OCI-LY3 (cell line): Measurements from ENCODE around the gene YAF2.

ENCODE experiments used
- H2AFZ ChIP-seq: fragments of 200-600, 300-600 bp; shearing (Covaris generic); 2 replicates; pipeline ENCODE4 v1.6.0; 2014; ENCODE audit warnings: antibody characterized with exemption, low read depth, low read length
- H3K27ac ChIP-seq: fragments of 200-600, 300-600 bp; sonication (generic); 2 replicates; pipeline ENCODE4 v1.5.1; 2014; ENCODE audit warnings: mild to moderate bottlenecking, low read length, moderate library complexity, mixed read lengths
- H3K27me3 ChIP-seq: fragments of 200-600, 300-600 bp; sonication (generic); 2 replicates; pipeline ENCODE4 v1.6.1; 2014; ENCODE audit warnings: low read depth, low read length, mixed read lengths
- H3K36me3 ChIP-seq: fragments of 200-600, 300-600 bp; sonication (generic); replicated peaks from 2 replicates; pipeline ENCODE3; 2014; ENCODE audit warnings: low read depth, low read length, mixed read lengths
- H3K4me1 ChIP-seq: fragments of 300-600, 200-600 bp; sonication (generic); 2 replicates; pipeline ENCODE4 v1.6.1; 2014; ENCODE audit warnings: low read length, mixed read lengths
- H3K4me2 ChIP-seq: fragments of 200-600, 300-600 bp; sonication (generic); 2 replicates; pipeline ENCODE4 v1.6.1; 2014; ENCODE audit warnings: low read length, mixed read lengths
- H3K4me3 ChIP-seq: fragments of 300-600, 200-600 bp; sonication (generic); 2 replicates; pipeline ENCODE4 v1.5.1; 2014; ENCODE audit warnings: antibody characterized with exemption, mild to moderate bottlenecking, low read length, moderate library complexity
- H3K79me2 ChIP-seq: fragments of 300-600, 200-600 bp; shearing (Covaris generic); 2 replicates; pipeline ENCODE4 v1.6.1; 2014; ENCODE audit warnings: mild to moderate bottlenecking, low read length, mixed read lengths
- H3K9ac ChIP-seq: fragments of 300-600, 200-600 bp; shearing (Covaris generic); 2 replicates; pipeline ENCODE4 v1.6.0; 2014; ENCODE audit warnings: mild to moderate bottlenecking, low read length, moderate library complexity
- H3K9me3 ChIP-seq: fragments of 200-600, 300-600 bp; shearing (Covaris generic); 2 replicates; pipeline ENCODE4 v1.6.1; 2014; ENCODE audit warnings: low read length, mixed read lengths; ENCODE audit not compliant: insufficient read depth
- H4K20me1 ChIP-seq: fragments of 200-600, 300-600 bp; sonication (generic); 2 replicates; pipeline ENCODE4 v1.6.1; 2016; ENCODE audit warnings: low read length, mixed read lengths; ENCODE audit not compliant: insufficient read depth
- EZH2phosphoT487 ChIP-seq: fragments of 200-600 bp; shearing (Covaris generic); IDR thresholded peaks from 2 replicates; pipeline ENCODE4 v1.6.1; 2018; ENCODE audit warnings: antibody characterized with exemption, mixed run types, low read depth
- TF ChIP-seq, protein P1 (sequence below): fragments of 200-600, 300-600 bp; sonication (generic); IDR thresholded peaks from 2 replicates; pipeline ENCODE4 v1.5.1; 2014; ENCODE audit warnings: antibody characterized with exemption, low read length, low read depth

YAF2 gene

DNA sequence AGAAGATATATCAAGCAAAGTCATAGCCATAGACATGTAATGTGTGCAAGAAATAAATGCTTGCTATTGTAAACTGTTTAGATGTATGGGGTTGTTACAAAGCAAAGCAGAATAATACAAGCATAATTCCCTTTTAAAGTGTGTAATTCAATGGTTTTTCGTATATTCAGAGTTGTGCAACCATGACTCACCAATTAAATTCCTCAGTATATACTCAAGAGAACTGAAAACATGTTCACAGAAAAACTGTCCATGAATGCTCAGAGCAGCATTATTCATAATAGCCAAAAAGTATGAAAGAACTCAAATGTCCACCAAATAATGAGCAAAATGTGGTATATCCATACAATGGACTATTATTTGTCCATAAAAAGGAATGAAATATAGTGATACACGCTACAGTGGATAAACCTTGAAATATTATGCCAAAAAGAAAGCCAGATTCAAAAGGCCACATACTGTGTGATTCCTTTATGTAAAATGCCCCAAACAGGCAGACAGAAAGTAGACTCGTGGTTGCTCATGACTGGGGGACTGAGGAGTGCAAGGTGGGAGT lies 102.7 kb downstream of the YAF2 start:
- H2AFZ ChIP-seq = no peak overlapping the region
- no peak overlapping the region for H3K27ac ChIP-seq
- H3K4me2 ChIP-seq = no peak overlapping the region
- peaks cover 7% of the 10 kb centered on the region; the same call in 1 of the 2 replicates for H4K20me1 ChIP-seq
- no peak overlapping the region for H3K4me3 ChIP-seq
- TF ChIP-seq, protein P1, sequence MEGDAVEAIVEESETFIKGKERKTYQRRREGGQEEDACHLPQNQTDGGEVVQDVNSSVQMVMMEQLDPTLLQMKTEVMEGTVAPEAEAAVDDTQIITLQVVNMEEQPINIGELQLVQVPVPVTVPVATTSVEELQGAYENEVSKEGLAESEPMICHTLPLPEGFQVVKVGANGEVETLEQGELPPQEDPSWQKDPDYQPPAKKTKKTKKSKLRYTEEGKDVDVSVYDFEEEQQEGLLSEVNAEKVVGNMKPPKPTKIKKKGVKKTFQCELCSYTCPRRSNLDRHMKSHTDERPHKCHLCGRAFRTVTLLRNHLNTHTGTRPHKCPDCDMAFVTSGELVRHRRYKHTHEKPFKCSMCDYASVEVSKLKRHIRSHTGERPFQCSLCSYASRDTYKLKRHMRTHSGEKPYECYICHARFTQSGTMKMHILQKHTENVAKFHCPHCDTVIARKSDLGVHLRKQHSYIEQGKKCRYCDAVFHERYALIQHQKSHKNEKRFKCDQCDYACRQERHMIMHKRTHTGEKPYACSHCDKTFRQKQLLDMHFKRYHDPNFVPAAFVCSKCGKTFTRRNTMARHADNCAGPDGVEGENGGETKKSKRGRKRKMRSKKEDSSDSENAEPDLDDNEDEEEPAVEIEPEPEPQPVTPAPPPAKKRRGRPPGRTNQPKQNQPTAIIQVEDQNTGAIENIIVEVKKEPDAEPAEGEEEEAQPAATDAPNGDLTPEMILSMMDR = no peak
- no peak for TF ChIP-seq EZH2phosphoT487
- no peaks in the 10 kb centered on the region for H3K36me3 ChIP-seq
- 0 out of 2 replicates have a peak, but pooled peaks cover 4% of the 10 kb centered on the region for H3K4me1 ChIP-seq
- H3K79me2 ChIP-seq = peaks cover 86% of the 10 kb centered on the region
- no peaks in the 10 kb centered on the region for H3K9me3 ChIP-seq
- H3K9ac ChIP-seq = no peak overlapping the region
- H3K27me3 ChIP-seq = no peaks in the 10 kb centered on the region

DNA sequence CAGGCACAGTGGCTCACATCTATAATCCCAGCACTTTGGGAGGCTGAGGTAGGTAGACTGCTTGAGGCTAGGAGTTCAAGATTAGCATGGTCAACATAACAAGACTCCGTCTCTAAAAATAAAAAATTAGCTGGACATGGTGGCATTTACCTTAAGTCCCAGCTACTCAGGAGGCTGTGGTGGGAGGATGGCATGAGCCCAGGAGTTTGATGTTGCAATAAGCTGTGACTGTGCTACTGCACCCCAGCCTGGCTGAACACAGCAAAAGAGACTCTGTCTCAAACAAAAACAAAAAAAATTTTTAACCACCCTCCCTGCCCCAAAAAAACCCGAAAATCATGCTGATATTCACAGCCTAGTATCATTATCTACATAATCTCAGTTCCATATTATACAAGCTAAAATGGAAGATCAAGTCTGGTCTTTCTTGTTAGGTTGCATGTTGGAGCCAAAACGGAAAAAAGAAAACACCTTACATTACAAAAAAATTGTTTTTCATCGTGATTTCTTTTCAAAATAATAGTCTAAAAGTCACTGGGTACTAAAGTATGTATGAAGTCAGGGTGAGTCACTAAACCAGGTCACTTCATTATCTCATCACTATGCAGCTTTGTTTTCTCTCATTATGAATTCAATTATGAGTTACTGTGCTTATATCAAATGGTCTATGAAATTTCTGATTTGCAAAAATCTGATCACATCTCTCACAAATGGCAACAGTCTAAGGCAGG lies 107.2 kb downstream of the YAF2 start:
- peaks cover 7% of the 10 kb centered on the region; the same call in 1 of the 2 replicates for H4K20me1 ChIP-seq
- H3K9ac ChIP-seq = no peak overlapping the region
- peaks cover 12% of the 10 kb centered on the region for H3K4me1 ChIP-seq
- no peak overlapping the region for H2AFZ ChIP-seq
- no peaks in the 10 kb centered on the region for H3K36me3 ChIP-seq
- H3K4me3 ChIP-seq = no peak overlapping the region
- H3K79me2 ChIP-seq = peaks cover 61% of the 10 kb centered on the region
- H3K27ac ChIP-seq = no peak overlapping the region
- no peak for TF ChIP-seq EZH2phosphoT487
- TF ChIP-seq, protein P1 = no peak
- no peak overlapping the region for H3K4me2 ChIP-seq
- no peaks in the 10 kb centered on the region for H3K27me3 ChIP-seq
- H3K9me3 ChIP-seq = no peaks in the 10 kb centered on the region

DNA sequence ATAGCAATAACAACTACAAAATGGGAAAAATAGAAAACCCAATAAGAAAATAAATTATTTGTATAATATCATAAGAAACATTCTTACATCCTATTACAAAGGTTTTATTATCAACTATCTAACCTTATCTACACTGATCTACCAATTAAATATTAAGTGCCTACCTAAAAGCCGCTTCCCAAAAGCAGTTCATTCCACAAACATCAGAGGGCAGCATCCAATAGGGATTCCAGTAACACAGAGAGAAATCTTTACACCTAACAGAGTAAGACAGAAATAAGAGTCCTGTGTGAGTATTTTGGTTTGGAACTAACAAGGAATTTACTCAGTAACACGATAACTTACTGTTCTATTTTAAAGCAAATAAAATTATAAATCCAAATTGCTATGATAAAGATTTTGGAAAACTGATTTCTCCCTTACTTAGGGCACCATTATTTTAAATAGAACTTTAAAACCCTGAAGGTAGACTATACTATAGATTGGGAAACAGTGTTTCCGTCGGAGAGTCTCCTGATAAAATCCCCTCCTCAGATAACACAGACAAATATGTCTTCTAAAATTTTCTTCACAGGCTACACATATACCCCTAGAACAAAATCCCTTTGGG lies 108.3 kb downstream of the YAF2 start:
- Histone ChIP-seq H3K27ac (no peak overlapping the region), H3K9me3 (no peaks in the 10 kb centered on the region), H2AFZ (no peak overlapping the region), H3K27me3 (no peaks in the 10 kb centered on the region), H4K20me1 (peaks cover 7% of the 10 kb centered on the region; the same call in 1 of the 2 replicates), H3K9ac (no peak overlapping the region), H3K4me2 (no peak overlapping the region), H3K36me3 (no peaks in the 10 kb centered on the region), H3K4me3 (no peak overlapping the region), H3K79me2 (peaks cover 50% of the 10 kb centered on the region), H3K4me1 (peaks cover 18% of the 10 kb centered on the region)
- TF ChIP-seq, protein P1 = peak; percentile 77
- TF ChIP-seq EZH2phosphoT487 = no peak

DNA sequence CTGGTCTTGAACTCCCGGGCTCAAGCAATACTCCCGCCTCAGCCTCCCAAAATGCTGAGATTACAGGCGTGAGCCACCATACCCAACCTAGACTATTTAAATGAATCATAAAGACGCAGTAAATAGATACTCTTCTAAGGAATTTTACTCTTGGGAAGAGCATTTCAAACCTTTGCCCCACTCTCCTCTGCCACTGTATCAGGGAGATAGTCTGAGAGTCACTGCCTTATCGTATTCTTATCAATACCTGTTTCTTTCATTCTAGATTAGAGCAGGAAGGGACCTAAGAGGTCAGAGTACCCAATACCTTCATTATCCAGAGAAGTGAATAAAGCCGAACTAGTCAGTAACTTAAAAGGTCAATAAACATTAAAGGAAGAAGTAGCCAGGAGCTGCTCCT lies 109.2 kb downstream of the YAF2 start:
- Histone ChIP-seq H3K9me3 (no peaks in the 10 kb centered on the region), H3K9ac (no peak overlapping the region), H3K36me3 (no peaks in the 10 kb centered on the region), H3K79me2 (peaks cover 44% of the 10 kb centered on the region), H4K20me1 (peaks cover 7% of the 10 kb centered on the region; the same call in 1 of the 2 replicates), H3K4me1 (peaks cover 18% of the 10 kb centered on the region), H3K4me3 (no peak overlapping the region), H2AFZ (no peak overlapping the region), H3K4me2 (no peak overlapping the region), H3K27me3 (no peaks in the 10 kb centered on the region), H3K27ac (no peak overlapping the region)
- TF ChIP-seq EZH2phosphoT487 = no peak
- TF ChIP-seq, protein P1 = no peak
